HepG2 (cell line): ENCODE results near the gene FBLN7. TPM values are rescaled to one million over a fixed set of nuclear protein-coding genes. Genes with fewer than 3 reads are reported as not detected.

ENCODE experiments used
- ATAC-seq: fragments of 200-7000 bp; cut with Tn5 transposase; 3 replicates; pipeline ENCODE4 v1.9.1; 2020; ENCODE audit warnings: mild to moderate bottlenecking, moderate library complexity
- BruUV-seq: library from RNA; stranded (reverse); fragments of 400-500 nt; replicated peaks from 2 replicates; lab custom pipeline; 2021; lab: Mats Ljungman, UMichigan
- CTCF ChIA-PET: fragments of 300-600 bp; formaldehyde crosslinking; extraction: SDS; loops from one replicate; lab custom pipeline; 2021; ENCODE audit warnings: low total read pairs, inconsistent platforms, low intra/inter-chr PET ratio; lab: Yijun Ruan, JAX
- POLR2A ChIA-PET: fragments of 350-600 bp; sonication (Branson Sonifier 250); formaldehyde crosslinking; loops from one replicate; lab custom pipeline; 2020; ENCODE audit warnings: antibody characterized with exemption, inconsistent platforms; lab: Yijun Ruan, JAX
- DNase-seq: peaks from one replicate; pipeline ENCODE4 v3.0.0-alpha.2; 2015; ENCODE audit warnings: low spot score
- FAIRE-seq: peaks from 3 replicates; lab custom pipeline; 2011; peaks lifted over from hg19 to GRCh38; lab: Jason Lieb, UNC
- H2AFZ ChIP-seq: one replicate; pipeline ENCODE4 v1.6.1; 2011; ENCODE audit warnings: low read length, inconsistent platforms
- H3K27ac ChIP-seq: fragments of 300-600 bp; 3 replicates; pipeline ENCODE4 v1.8.0; 2011; ENCODE audit warnings: mixed run types, mild to moderate bottlenecking, mixed read lengths, low read length, inconsistent platforms; ENCODE audit not compliant: insufficient read depth; ENCODE audit errors: extremely low read length
- H3K27me3 ChIP-seq, 2 experiments: fragments of 200-600 bp in 1 of 2; 2 replicates in 1 of 2; 3 replicates in 1 of 2; pipeline versions ENCODE4 v1.6.0 to v1.8.0; 2011; ENCODE audit warnings: low read length in 2 of 2, mild to moderate bottlenecking in 2 of 2, moderate library complexity in 2 of 2, inconsistent platforms in 1 of 2; ENCODE audit not compliant: insufficient read depth in 2 of 2, control insufficient read depth in 1 of 2
- H3K36me3 ChIP-seq, 2 experiments: fragments of 200-600 bp in 1 of 2; replicated peaks in 1 of 2; 2 replicates in 1 of 2; 3 replicates in 1 of 2; pipeline versions ENCODE4 v1.5.1 to v1.8.0; 2011; ENCODE audit warnings: low read length in 2 of 2, inconsistent platforms in 1 of 2; ENCODE audit not compliant: insufficient read depth in 2 of 2, control insufficient read depth in 1 of 2
- H3K4me1 ChIP-seq: 2 replicates; pipeline ENCODE4 v1.5.1; 2012; ENCODE audit warnings: low read length, inconsistent platforms; ENCODE audit not compliant: insufficient read depth
- H3K4me2 ChIP-seq: 2 replicates; pipeline ENCODE4 v1.6.0; 2011; ENCODE audit warnings: low read depth, low read length, inconsistent platforms
- H3K4me3 ChIP-seq, 3 experiments: fragments of 200-600 bp in 1 of 3; sonication (generic), shearing (Covaris generic) in 1 of 3; replicated peaks in 1 of 3; 2 replicates each; pipeline ENCODE4 v1.5.1; 2011 to 2016; ENCODE audit warnings: low read length in 3 of 3, inconsistent platforms in 2 of 3, low read depth in 2 of 3, mild to moderate bottlenecking in 2 of 3, control low read depth in 1 of 3, mixed read lengths in 1 of 3; ENCODE audit not compliant: insufficient read depth in 1 of 3
- H3K79me2 ChIP-seq: one replicate; pipeline ENCODE4 v1.6.1; 2011; ENCODE audit warnings: low read length, inconsistent platforms; ENCODE audit not compliant: insufficient read depth
- H3K9ac ChIP-seq: 2 replicates; pipeline ENCODE4 v1.6.0; 2011; ENCODE audit warnings: mild to moderate bottlenecking, low read depth, low read length, inconsistent platforms; ENCODE audit not compliant: insufficient read depth
- H3K9me3 ChIP-seq: 2 replicates; pipeline ENCODE4 v1.5.1; 2012; ENCODE audit warnings: mild to moderate bottlenecking, low read length
- H4K20me1 ChIP-seq: 2 replicates; pipeline ENCODE4 v1.6.0; 2011; ENCODE audit warnings: inconsistent platforms, mild to moderate bottlenecking, low read length, moderate library complexity; ENCODE audit not compliant: insufficient read depth
- AGO2 ChIP-seq: fragments of 200-400 bp; formaldehyde crosslinking; optimal IDR thresholded peaks from 2 replicates; pipeline ENCODE3; 2017; ENCODE audit warnings: mild to moderate bottlenecking, low read depth, low read length, moderate library complexity
- CHD2 ChIP-seq: IDR thresholded peaks from 2 replicates; pipeline ENCODE4 v1.6.1; 2011; ENCODE audit warnings: low read depth, low read length, improper control_type of control experiment
- ESRRA ChIP-seq: sonication (generic); formaldehyde crosslinking; IDR thresholded peaks from 2 replicates; pipeline ENCODE4 v1.5.1; 2020; ENCODE audit warnings: mild to moderate bottlenecking, low read depth, missing genetic modification reagents
- FOSL1 ChIP-seq: sonication (generic); formaldehyde crosslinking; IDR thresholded peaks from 2 replicates; pipeline ENCODE4 v1.9.0; 2021; ENCODE audit warnings: missing genetic modification reagents, borderline replicate concordance
- FOXA1 ChIP-seq, 2 experiments: fragments of 450-650 bp in 1 of 2; sonication (generic) in 1 of 2; formaldehyde crosslinking in 1 of 2; IDR thresholded peaks; 2 replicates each; pipeline versions ENCODE4 v1.4.0 to v1.6.1; 2016 to 2020; ENCODE audit warnings: missing genetic modification reagents in 1 of 2
- FOXK1 ChIP-seq: sonication (generic); formaldehyde crosslinking; IDR thresholded peaks from 2 replicates; pipeline ENCODE4 v1.4.0; 2020; ENCODE audit warnings: low read depth, missing genetic modification reagents, borderline replicate concordance
- POLR2A ChIP-seq, 2 experiments: IDR thresholded peaks; 2 replicates each; pipeline ENCODE4 v1.6.1; 2011; ENCODE audit warnings: low read depth in 2 of 2, low read length in 2 of 2, mild to moderate bottlenecking in 1 of 2, moderate library complexity in 1 of 2; ENCODE audit not compliant: insufficient read depth in 1 of 2
- RBM39 ChIP-seq: fragments of 200-400 bp; formaldehyde crosslinking; IDR thresholded peaks from one replicate; pipeline ENCODE4 v1.6.1; 2018; ENCODE audit warnings: antibody characterized with exemption, mild to moderate bottlenecking, low read depth, low read length; ENCODE audit not compliant: poor library complexity, severe bottlenecking
- RXRA ChIP-seq: sonication (generic); formaldehyde crosslinking; IDR thresholded peaks from 2 replicates; pipeline ENCODE4 v1.5.1; 2020; ENCODE audit warnings: missing genetic modification reagents
- SMAD9 ChIP-seq: sonication (generic); formaldehyde crosslinking; IDR thresholded peaks from 2 replicates; pipeline ENCODE4 v1.5.1; 2020; ENCODE audit warnings: mild to moderate bottlenecking, missing genetic modification reagents
- ZFYVE20 ChIP-seq: sonication (generic); formaldehyde crosslinking; IDR thresholded peaks from 2 replicates; pipeline ENCODE4 v1.8.0; 2023; ENCODE audit warnings: low read depth, mild to moderate bottlenecking, moderate library complexity, missing genetic modification reagents, borderline replicate concordance
- ZNF180 ChIP-seq: sonication (generic); formaldehyde crosslinking; IDR thresholded peaks from 2 replicates; pipeline ENCODE4 v1.4.0; 2020; ENCODE audit warnings: low read depth, missing genetic modification reagents, borderline replicate concordance
- ZNF205 ChIP-seq: IDR thresholded peaks from 2 replicates; pipeline ENCODE4 v1.6.1; 2018; ENCODE audit warnings: missing biosample characterization, missing genetic modification reagents
- ZNF549 ChIP-seq: sonication (generic); formaldehyde crosslinking; IDR thresholded peaks from 2 replicates; pipeline ENCODE4 v1.5.0; 2020; ENCODE audit warnings: missing genetic modification reagents
- ZNF614 ChIP-seq: IDR thresholded peaks from 2 replicates; pipeline ENCODE4 v1.6.1; 2018; ENCODE audit warnings: missing biosample characterization, missing genetic modification reagents, inconsistent platforms, borderline replicate concordance
- ZNF761 ChIP-seq: sonication (generic); formaldehyde crosslinking; conservative IDR thresholded peaks from 2 replicates; pipeline ENCODE4 v1.4.0; 2020; ENCODE audit warnings: mild to moderate bottlenecking, missing genetic modification reagents
- ZNF772 ChIP-seq: sonication (generic); formaldehyde crosslinking; IDR thresholded peaks from 2 replicates; pipeline ENCODE4 v1.5.0; 2020; ENCODE audit warnings: mild to moderate bottlenecking, missing genetic modification reagents
- WGBS: methylation state at CpG from one replicate; pipeline ENCODE4 v1.1.6; 2017; ENCODE audit warnings: low lambda C conversion rate; 5-methylcytosine and 5-hydroxymethylcytosine counted together
- in situ Hi-C: cut with HindIII; loops from 2 replicates; pipeline ENCODE4 v1.10.0; 2017; ENCODE audit warnings: low pct_unique_long_range_greater_than_20kb; ENCODE audit not compliant: extremely low pct_ligation_motif_present
- intact Hi-C: fragments of 100-400 bp; cut with micrococcal nuclease; formaldehyde crosslinking; loops from one replicate; pipeline ENCODE4 v1.10.0; 2022; ENCODE audit not compliant: unreplicated experiment
- polyA plus RNA-seq, 8 experiments: library from polyadenylated mRNA; depleted of rRNA in 3 of 8; stranded (reverse) in 7 of 8; unstranded in 1 of 8; fragments of >200 nt; fragmentation: Illumina TruSeq in 4 of 8; extraction: Trizol in 4 of 8; gene quantifications; 2 replicates each; pipeline versions ENCODE4 v1.2.1 to v1.2.3, GENCODE V29; 2011 to 2016; ENCODE audit warnings: low read depth in 4 of 8, missing spikeins in 1 of 8, mixed read lengths in 1 of 8; ENCODE audit not compliant: insufficient read depth in 1 of 8
- total RNA-seq, 5 experiments: library from RNA; depleted of rRNA; stranded (reverse); fragments of >200 nt; fragmentation: Illumina TruSeq; extraction: Trizol; gene quantifications; 2 replicates each; pipeline ENCODE4 v1.2.3, GENCODE V29; 2016; ENCODE audit warnings: low read depth in 1 of 5
- TF ChIP-seq, protein P1 (sequence below), 2 experiments: IDR thresholded peaks; 2 replicates each; pipeline ENCODE4 v1.6.1; 2011 to 2012; ENCODE audit warnings: low read length in 2 of 2, borderline replicate concordance in 1 of 2, low read depth in 1 of 2, mild to moderate bottlenecking in 1 of 2, moderate library complexity in 1 of 2
- TF ChIP-seq, protein P2 (sequence below): sonication (generic); formaldehyde crosslinking; IDR thresholded peaks from 2 replicates; pipeline ENCODE4 v1.5.0; 2020; ENCODE audit warnings: missing genetic modification reagents
- TF ChIP-seq, protein P3 (sequence below): sonication (generic); formaldehyde crosslinking; IDR thresholded peaks from 2 replicates; pipeline ENCODE4 v1.4.0; 2020; ENCODE audit warnings: missing genetic modification reagents, mild to moderate bottlenecking, borderline replicate concordance

Gene FBLN7
- total and polyA plus RNA-seq, 2 of the 13 experiments (the other 11 are each of a cell fraction or from before 2014, with no cell fraction given), result 1.4 to 2.3 TPM

DNA sequence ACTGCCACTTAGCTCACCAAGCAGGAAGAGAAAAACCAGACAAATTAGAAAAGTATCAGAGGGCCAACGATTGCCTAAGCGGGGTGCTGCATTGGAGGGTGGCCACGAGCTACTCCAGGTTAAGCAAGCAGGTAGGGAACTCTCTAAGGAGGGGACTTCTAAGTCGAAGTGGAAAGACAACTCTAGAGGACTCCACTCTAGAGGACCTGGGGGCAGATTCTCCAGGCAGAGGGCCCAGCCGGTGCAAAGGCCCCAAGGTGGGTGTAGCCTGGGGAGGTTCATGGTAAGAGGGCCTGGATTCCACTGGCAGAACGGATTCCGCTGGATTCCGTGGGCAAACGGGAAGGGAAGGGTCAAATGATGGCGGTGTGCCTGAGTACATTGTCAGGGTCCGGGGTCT, 12.7 kb downstream of the FBLN7 start:
- TF ChIP-seq ZNF772, result no peak
- no peak for TF ChIP-seq FOSL1 (CRISPR knock-in tag)
- no peak for TF ChIP-seq SMAD9 (CRISPR knock-in tag)
- no peak for TF ChIP-seq POLR2A (IDR thresholded peaks at IDR 0.05; ENCODE audit: insufficient read depth in 1 of 2, low read depth in 2 of 2, low read length in 2 of 2)
- no peak for TF ChIP-seq ZNF614 (CRISPR knock-in tag)
- no peak for TF ChIP-seq ESRRA (CRISPR knock-in tag)
- TF ChIP-seq, protein P1, sequence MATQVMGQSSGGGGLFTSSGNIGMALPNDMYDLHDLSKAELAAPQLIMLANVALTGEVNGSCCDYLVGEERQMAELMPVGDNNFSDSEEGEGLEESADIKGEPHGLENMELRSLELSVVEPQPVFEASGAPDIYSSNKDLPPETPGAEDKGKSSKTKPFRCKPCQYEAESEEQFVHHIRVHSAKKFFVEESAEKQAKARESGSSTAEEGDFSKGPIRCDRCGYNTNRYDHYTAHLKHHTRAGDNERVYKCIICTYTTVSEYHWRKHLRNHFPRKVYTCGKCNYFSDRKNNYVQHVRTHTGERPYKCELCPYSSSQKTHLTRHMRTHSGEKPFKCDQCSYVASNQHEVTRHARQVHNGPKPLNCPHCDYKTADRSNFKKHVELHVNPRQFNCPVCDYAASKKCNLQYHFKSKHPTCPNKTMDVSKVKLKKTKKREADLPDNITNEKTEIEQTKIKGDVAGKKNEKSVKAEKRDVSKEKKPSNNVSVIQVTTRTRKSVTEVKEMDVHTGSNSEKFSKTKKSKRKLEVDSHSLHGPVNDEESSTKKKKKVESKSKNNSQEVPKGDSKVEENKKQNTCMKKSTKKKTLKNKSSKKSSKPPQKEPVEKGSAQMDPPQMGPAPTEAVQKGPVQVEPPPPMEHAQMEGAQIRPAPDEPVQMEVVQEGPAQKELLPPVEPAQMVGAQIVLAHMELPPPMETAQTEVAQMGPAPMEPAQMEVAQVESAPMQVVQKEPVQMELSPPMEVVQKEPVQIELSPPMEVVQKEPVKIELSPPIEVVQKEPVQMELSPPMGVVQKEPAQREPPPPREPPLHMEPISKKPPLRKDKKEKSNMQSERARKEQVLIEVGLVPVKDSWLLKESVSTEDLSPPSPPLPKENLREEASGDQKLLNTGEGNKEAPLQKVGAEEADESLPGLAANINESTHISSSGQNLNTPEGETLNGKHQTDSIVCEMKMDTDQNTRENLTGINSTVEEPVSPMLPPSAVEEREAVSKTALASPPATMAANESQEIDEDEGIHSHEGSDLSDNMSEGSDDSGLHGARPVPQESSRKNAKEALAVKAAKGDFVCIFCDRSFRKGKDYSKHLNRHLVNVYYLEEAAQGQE (IDR thresholded peaks at IDR 0.05; ENCODE audit: borderline replicate concordance in 1 of 2, low read depth in 1 of 2, low read length in 2 of 2), result no peak
- no peak for TF ChIP-seq AGO2
- TF ChIP-seq ZNF180 (CRISPR knock-in tag), result no peak
- TF ChIP-seq FOXA1 (IDR thresholded peaks at IDR 0.05), result no peak
- TF ChIP-seq FOXA1 (CRISPR knock-in tag; IDR thresholded peaks at IDR 0.05), result no peak
- no peak for TF ChIP-seq ZNF761 (CRISPR knock-in tag)
- no peak for TF ChIP-seq CHD2
- no peak for TF ChIP-seq RBM39
- no peak for TF ChIP-seq ZNF205 (CRISPR knock-in tag)
- TF ChIP-seq RXRA (CRISPR knock-in tag), result no peak
- TF ChIP-seq, protein P2, sequence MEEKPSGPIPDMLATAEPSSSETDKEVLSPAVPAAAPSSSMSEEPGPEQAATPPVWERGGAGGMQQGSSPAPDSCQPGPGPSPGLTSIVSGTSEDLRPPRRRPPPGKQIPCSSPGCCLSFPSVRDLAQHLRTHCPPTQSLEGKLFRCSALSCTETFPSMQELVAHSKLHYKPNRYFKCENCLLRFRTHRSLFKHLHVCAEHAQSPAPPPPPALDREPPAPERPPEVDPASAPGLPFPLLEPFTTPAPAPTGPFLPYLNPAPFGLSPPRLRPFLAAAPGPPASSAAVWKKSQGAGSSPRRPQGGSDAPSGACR (CRISPR knock-in tag), result no peak
- TF ChIP-seq ZNF549 (CRISPR knock-in tag), result no peak
- TF ChIP-seq ZFYVE20 (CRISPR knock-in tag), result no peak
- no peak for TF ChIP-seq FOXK1 (CRISPR knock-in tag)
- TF ChIP-seq, protein P3, sequence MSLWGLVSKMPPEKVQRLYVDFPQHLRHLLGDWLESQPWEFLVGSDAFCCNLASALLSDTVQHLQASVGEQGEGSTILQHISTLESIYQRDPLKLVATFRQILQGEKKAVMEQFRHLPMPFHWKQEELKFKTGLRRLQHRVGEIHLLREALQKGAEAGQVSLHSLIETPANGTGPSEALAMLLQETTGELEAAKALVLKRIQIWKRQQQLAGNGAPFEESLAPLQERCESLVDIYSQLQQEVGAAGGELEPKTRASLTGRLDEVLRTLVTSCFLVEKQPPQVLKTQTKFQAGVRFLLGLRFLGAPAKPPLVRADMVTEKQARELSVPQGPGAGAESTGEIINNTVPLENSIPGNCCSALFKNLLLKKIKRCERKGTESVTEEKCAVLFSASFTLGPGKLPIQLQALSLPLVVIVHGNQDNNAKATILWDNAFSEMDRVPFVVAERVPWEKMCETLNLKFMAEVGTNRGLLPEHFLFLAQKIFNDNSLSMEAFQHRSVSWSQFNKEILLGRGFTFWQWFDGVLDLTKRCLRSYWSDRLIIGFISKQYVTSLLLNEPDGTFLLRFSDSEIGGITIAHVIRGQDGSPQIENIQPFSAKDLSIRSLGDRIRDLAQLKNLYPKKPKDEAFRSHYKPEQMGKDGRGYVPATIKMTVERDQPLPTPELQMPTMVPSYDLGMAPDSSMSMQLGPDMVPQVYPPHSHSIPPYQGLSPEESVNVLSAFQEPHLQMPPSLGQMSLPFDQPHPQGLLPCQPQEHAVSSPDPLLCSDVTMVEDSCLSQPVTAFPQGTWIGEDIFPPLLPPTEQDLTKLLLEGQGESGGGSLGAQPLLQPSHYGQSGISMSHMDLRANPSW, result no peak
- intact Hi-C loops (no loop called here), in situ Hi-C loops (no loop called here)
- H3K9ac ChIP-seq, result no peak overlapping the region
- H3K27me3 ChIP-seq, result no peaks in the 10 kb centered on the region
- 85% methylated on average over 11 of the region's 11 CpGs for WGBS
- H3K4me1 ChIP-seq, result peaks cover under 1% of the 10 kb centered on the region; the same call in 1 of the 2 replicates
- H3K4me2 ChIP-seq, result no peak overlapping the region
- H2AFZ ChIP-seq, result no peak overlapping the region
- FAIRE-seq (no peak), DNase-seq (no peak), ATAC-seq (no peak)
- no peaks in the 10 kb centered on the region for H3K9me3 ChIP-seq
- BruUV-seq, result no TSS peak
- H3K4me3 ChIP-seq, result no peak overlapping the region
- H3K27ac ChIP-seq, result no peak overlapping the region
- no peaks in the 10 kb centered on the region for H3K36me3 ChIP-seq
- H3K79me2 ChIP-seq, result no peaks in the 10 kb centered on the region
- ChIA-PET POLR2A (no interaction called here), CTCF (no interaction called here)
- no peaks in the 10 kb centered on the region for H4K20me1 ChIP-seq
